ELF-1 (cell line): Measurements from ENCODE around the gene C1orf167.

ENCODE experiments used
- DNase-seq: peaks from one replicate; pipeline ENCODE4 v3.0.0-alpha.2; 2016; ENCODE audit warnings: low read depth, low spot score

Gene C1orf167

GRCh38 chr1:11784993-11785769 is 23.2 kb downstream of the C1orf167 start:
- DNase-seq = peak; percentile 94

- DNase-seq = no peak
Observed at GRCh38 chr1:11786168-11786567, 24.2 kb downstream of the C1orf167 start.

- DNase-seq = peak; percentile 92
Observed at GRCh38 chr1:11787251-11787803, 25.3 kb downstream of the C1orf167 start.

GRCh38 chr1:11787804-11788436 is 25.9 kb downstream of the C1orf167 start:
- DNase-seq = no peak

- DNase-seq = no peak
Observed at GRCh38 chr1:11788549-11789053, 26.6 kb downstream of the C1orf167 start.

- DNase-seq = no peak
Observed at GRCh38 chr1:11789126-11790067, 27.4 kb downstream of the C1orf167 start.

- no peak for DNase-seq
Observed at GRCh38 chr1:11790101-11790879, 28.3 kb downstream of the C1orf167 start.

GRCh38 chr1:11790880-11791715 is 29.1 kb downstream of the C1orf167 start:
- no peak for DNase-seq

GRCh38 chr1:11792106-11792505 is 30.1 kb downstream of the C1orf167 start:
- DNase-seq = no peak

- DNase-seq = no peak
Observed at GRCh38 chr1:11793819-11794218, 31.8 kb downstream of the C1orf167 start.

- DNase-seq = no peak
Observed at GRCh38 chr1:11794446-11795237, 32.6 kb downstream of the C1orf167 start.

- DNase-seq = no peak
Observed at GRCh38 chr1:11795238-11795890, 33.4 kb downstream of the C1orf167 start.

- no peak for DNase-seq
Observed at GRCh38 chr1:11796036-11796828, 34.2 kb downstream of the C1orf167 start.

- no peak for DNase-seq
Observed at GRCh38 chr1:11797525-11798216, 35.7 kb downstream of the C1orf167 start.

GRCh38 chr1:11799099-11799498 is 37.1 kb downstream of the C1orf167 start:
- no peak for DNase-seq

- no peak for DNase-seq
Observed at GRCh38 chr1:11799896-11800295, 37.9 kb downstream of the C1orf167 start.

GRCh38 chr1:11800391-11800755 is 38.4 kb downstream of the C1orf167 start:
- DNase-seq = no peak
